HCT116 (cell line): Measurements from ENCODE around the gene CDR2. TPM values are rescaled to one million over a fixed set of nuclear protein-coding genes. Genes with fewer than 3 reads are reported as not detected.

Experiments
- ATAC-seq: fragments of 200-7000 bp; cut with Tn5 transposase; 2 replicates; pipeline ENCODE4 v1.9.1; 2020; ENCODE audit warnings: mild to moderate bottlenecking, moderate library complexity
- BruUV-seq: library from RNA; stranded (reverse); fragments of 400-500 nt; replicated peaks from 2 replicates; lab custom pipeline; 2021; lab: Mats Ljungman, UMichigan
- CTCF ChIA-PET: fragments of 300-600 bp; sonication (Branson Sonifier 250); formaldehyde crosslinking; loops from one replicate; lab custom pipeline; 2021; ENCODE audit warnings: antibody characterized with exemption; lab: Charles Lee
- POLR2A ChIA-PET: fragments of 300-600, 350-600 bp; sonication (Branson Sonifier 250); formaldehyde crosslinking; loops from one replicate; lab custom pipeline; 2021; ENCODE audit warnings: antibody characterized with exemption; lab: Charles Lee
- RAD21 ChIA-PET, 2 experiments: fragments of 300-600 bp; sonication (Branson Sonifier 250); formaldehyde crosslinking; loops; one replicate each; lab custom pipeline; 2023; ENCODE audit warnings: low total read pairs in 2 of 2; ENCODE audit not compliant: uncharacterized antibody in 2 of 2, unreplicated experiment in 2 of 2, low non-redundant PET in 1 of 2; lab: Charles Lee
- DNase-seq: peaks from one replicate; pipeline ENCODE4 v3.0.0-alpha.2; 2010; ENCODE audit warnings: low read depth, low spot score
- H2AFZ ChIP-seq: fragments of 200-600 bp; shearing (Covaris generic), sonication (generic); 2 replicates; pipeline ENCODE4 v1.6.1; 2017; ENCODE audit warnings: low read depth, mixed run types, mixed read lengths, antibody characterized with exemption, low read length; ENCODE audit not compliant: poor library complexity, severe bottlenecking
- H3K27ac ChIP-seq: 2 replicates; pipeline ENCODE4 v1.5.1; 2012; ENCODE audit warnings: low read depth, low read length
- H3K27me3 ChIP-seq: fragments of 200-600 bp; sonication (generic); 2 replicates; pipeline ENCODE4 v1.6.1; 2016; ENCODE audit warnings: mixed run types, low read length, mixed read lengths; ENCODE audit not compliant: insufficient read depth
- H3K36me3 ChIP-seq, 2 experiments: fragments of 200-500 bp in 1 of 2; fragments of 200-600 bp in 1 of 2; sonication (Bioruptor generic) in 1 of 2; sonication (generic) in 1 of 2; 2 replicates each; pipeline versions ENCODE4 v1.5.1 to v1.6.1; 2014 to 2016; ENCODE audit warnings: low read length in 2 of 2, inconsistent platforms in 1 of 2, mixed read lengths in 1 of 2, mixed run types in 1 of 2; ENCODE audit not compliant: insufficient read depth in 2 of 2, control insufficient read depth in 1 of 2
- H3K4me1 ChIP-seq, 2 experiments: fragments of 200-600 bp in 1 of 2; sonication (generic) in 1 of 2; 2 replicates each; pipeline versions ENCODE4 v1.5.1 to v1.6.1; 2012 to 2017; ENCODE audit warnings: low read length in 2 of 2, inconsistent platforms in 1 of 2, mild to moderate bottlenecking in 1 of 2, mixed read lengths in 1 of 2, mixed run types in 1 of 2, moderate library complexity in 1 of 2; ENCODE audit not compliant: insufficient read depth in 2 of 2, control insufficient read depth in 1 of 2
- H3K4me2 ChIP-seq: fragments of 200-600 bp; sonication (generic); 2 replicates; pipeline ENCODE4 v1.6.1; 2017; ENCODE audit warnings: mixed run types, low read length, mixed read lengths
- H3K4me3 ChIP-seq, 2 experiments: fragments of 200-600 bp in 1 of 2; sonication (generic) in 1 of 2; replicated peaks in 1 of 2; 2 replicates each; pipeline ENCODE4 v1.5.1; 2011 to 2016; ENCODE audit warnings: low read length in 2 of 2, control low read depth in 1 of 2, low read depth in 1 of 2, mild to moderate bottlenecking in 1 of 2, mixed read lengths in 1 of 2, mixed run types in 1 of 2
- H3K79me2 ChIP-seq: fragments of 200-600 bp; sonication (generic); 2 replicates; pipeline ENCODE4 v1.6.1; 2017; ENCODE audit warnings: mild to moderate bottlenecking, mixed run types, low read length, moderate library complexity, mixed read lengths; ENCODE audit not compliant: insufficient read depth
- H3K9ac ChIP-seq: fragments of 200-600 bp; sonication (generic); 2 replicates; pipeline ENCODE4 v1.6.1; 2016; ENCODE audit warnings: low read length, mixed read lengths
- H3K9me2 ChIP-seq: fragments of 200-600 bp; sonication (generic), shearing (Covaris generic); 2 replicates; pipeline ENCODE4 v1.6.1; 2017; ENCODE audit warnings: mixed run types, mild to moderate bottlenecking, moderate library complexity; ENCODE audit not compliant: insufficient read depth
- H3K9me3 ChIP-seq, 2 experiments: fragments of 200-500 bp in 1 of 2; fragments of 200-600 bp in 1 of 2; sonication (Bioruptor generic) in 1 of 2; sonication (generic) in 1 of 2; 2 replicates each; pipeline ENCODE4 v1.6.1; 2014 to 2017; ENCODE audit warnings: low read length in 2 of 2, mixed read lengths in 2 of 2, inconsistent platforms in 1 of 2, low read depth in 1 of 2, mild to moderate bottlenecking in 1 of 2, mixed run types in 1 of 2, moderate library complexity in 1 of 2; ENCODE audit not compliant: control insufficient read depth in 1 of 2, insufficient read depth in 1 of 2
- H4K20me1 ChIP-seq: fragments of 200-600 bp; sonication (generic), shearing (Covaris generic); 2 replicates; pipeline ENCODE4 v1.6.1; 2017; ENCODE audit warnings: mixed run types, mild to moderate bottlenecking, moderate library complexity; ENCODE audit not compliant: insufficient read depth
- CEBPB ChIP-seq: IDR thresholded peaks from 2 replicates; pipeline ENCODE4 v1.6.1; 2012; ENCODE audit warnings: low read depth
- ELF1 ChIP-seq: IDR thresholded peaks from 2 replicates; pipeline ENCODE4 v1.6.1; 2012; ENCODE audit warnings: low read depth, borderline replicate concordance
- EZH2 ChIP-seq: fragments of 200-600 bp; sonication (generic); IDR thresholded peaks from 2 replicates; pipeline ENCODE4 v1.6.1; 2017; ENCODE audit warnings: antibody characterized with exemption, mixed run types
- EZH2phosphoT487 ChIP-seq: fragments of 200-600 bp; IDR thresholded peaks from 2 replicates; pipeline ENCODE4 v1.6.1; 2018; ENCODE audit warnings: antibody characterized with exemption, borderline replicate concordance
- POLR2A ChIP-seq: IDR thresholded peaks from 2 replicates; pipeline ENCODE4 v1.7.0; 2011; ENCODE audit warnings: borderline replicate concordance; ENCODE audit not compliant: insufficient read depth, insufficient read length; ENCODE audit errors: extremely low read depth
- SRF ChIP-seq: IDR thresholded peaks from 2 replicates; pipeline ENCODE4 v1.6.1; 2012; ENCODE audit warnings: low read depth
- TCF7L2 ChIP-seq: IDR thresholded peaks from 2 replicates; pipeline ENCODE4 v1.7.0; 2011; ENCODE audit warnings: borderline replicate concordance, inconsistent platforms; ENCODE audit not compliant: insufficient read depth, insufficient read length; ENCODE audit errors: extremely low read depth
- YY1 ChIP-seq: IDR thresholded peaks from 2 replicates; pipeline ENCODE4 v1.6.1; 2011; ENCODE audit warnings: low read length, low read depth, moderate library complexity, mild to moderate bottlenecking; ENCODE audit not compliant: insufficient replicate concordance; ENCODE audit errors: extremely low read depth
- ZFX ChIP-seq: fragments of 450-650 bp; IDR thresholded peaks from 2 replicates; pipeline ENCODE4 v1.6.1; 2017
- intact Hi-C: fragments of 100-400 bp; cut with micrococcal nuclease; formaldehyde crosslinking; loops from 2 replicates; pipeline ENCODE4 v1.10.0; 2022
- total RNA-seq: library from RNA; stranded (reverse); gene quantifications from one replicate; pipeline ENCODE4 v1.2.1, GENCODE V29; 2021; ENCODE audit not compliant: unreplicated experiment
- TF ChIP-seq, protein P1 (sequence below): IDR thresholded peaks from 2 replicates; pipeline ENCODE4 v1.6.1; 2011; ENCODE audit warnings: mild to moderate bottlenecking, low read length, moderate library complexity; ENCODE audit not compliant: insufficient replicate concordance; ENCODE audit errors: extremely low read depth
- TF ChIP-seq, protein P2 (sequence below): IDR thresholded peaks from 2 replicates; pipeline ENCODE4 v1.6.1; 2012
- TF ChIP-seq, protein P3 (sequence below), 3 experiments: fragments of 200-600 bp in 1 of 3; sonication (generic) in 1 of 3; IDR thresholded peaks in 2 of 3; conservative IDR thresholded peaks in 1 of 3; 2 replicates each; pipeline ENCODE4 v1.5.1; 2012 to 2017; ENCODE audit warnings: low read depth in 2 of 3, low read length in 2 of 3, antibody characterized with exemption in 1 of 3, borderline replicate concordance in 1 of 3, control low read depth in 1 of 3, mild to moderate bottlenecking in 1 of 3, mixed read lengths in 1 of 3, mixed run types in 1 of 3, moderate library complexity in 1 of 3; ENCODE audit not compliant: insufficient read depth in 1 of 3

The CDR2 gene
- total RNA-seq, 1 experiment from 2014 or later, result 27.3 TPM

DNA sequence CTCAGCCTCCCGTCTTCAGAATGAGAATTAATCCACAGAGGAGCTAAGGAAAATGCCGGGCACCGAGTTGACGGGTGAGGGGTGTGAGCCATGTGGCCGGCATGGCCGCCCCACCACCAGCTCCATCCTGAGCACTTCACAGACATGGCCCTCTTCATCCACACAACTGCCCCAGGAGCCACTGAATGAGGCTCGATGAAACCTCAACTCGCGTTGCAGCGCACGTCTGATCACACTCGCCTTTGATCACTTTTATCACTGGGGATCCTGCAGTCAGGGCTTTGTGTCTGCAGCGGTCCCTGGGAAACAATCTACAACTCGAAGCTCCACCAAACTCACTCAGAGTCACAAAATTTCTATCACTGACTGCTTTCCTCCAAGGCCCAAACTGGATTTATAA, 46.7 kb upstream of the CDR2 start:
- intact Hi-C loops, result no loop called here
- CTCF ChIA-PET, result no interaction called here
- Histone ChIP-seq H3K27me3 (no peaks in the 10 kb centered on the region), H3K9me2 (no peaks in the 10 kb centered on the region), H3K79me2 (no peaks in the 10 kb centered on the region), H3K4me3 (no peak overlapping the region), H4K20me1 (no peaks in the 10 kb centered on the region), H3K4me2 (no peak overlapping the region), H3K27ac (no peak overlapping the region), H3K9ac (no peak overlapping the region), H3K36me3 (0 out of 4 replicates have a peak, but pooled peaks cover 0 to 7% of the 10 kb centered on the region in 2 experiments), H3K9me3 (no peaks in the 10 kb centered on the region), H2AFZ (no peak overlapping the region), H3K4me1 (peaks cover 0 to 3% of the 10 kb centered on the region in 2 experiments; a peak in 1 of 4 replicates)
- no peak for DNase-seq
- POLR2A ChIA-PET, result no interaction called here
- no TSS peak for BruUV-seq
- TF ChIP-seq EZH2phosphoT487 (no peak), ELF1 (no peak), YY1 (no peak), POLR2A (no peak), EZH2 (no peak), TCF7L2 (no peak), CEBPB (no peak), SRF (no peak), ZFX (no peak)
- TF ChIP-seq, protein P1, sequence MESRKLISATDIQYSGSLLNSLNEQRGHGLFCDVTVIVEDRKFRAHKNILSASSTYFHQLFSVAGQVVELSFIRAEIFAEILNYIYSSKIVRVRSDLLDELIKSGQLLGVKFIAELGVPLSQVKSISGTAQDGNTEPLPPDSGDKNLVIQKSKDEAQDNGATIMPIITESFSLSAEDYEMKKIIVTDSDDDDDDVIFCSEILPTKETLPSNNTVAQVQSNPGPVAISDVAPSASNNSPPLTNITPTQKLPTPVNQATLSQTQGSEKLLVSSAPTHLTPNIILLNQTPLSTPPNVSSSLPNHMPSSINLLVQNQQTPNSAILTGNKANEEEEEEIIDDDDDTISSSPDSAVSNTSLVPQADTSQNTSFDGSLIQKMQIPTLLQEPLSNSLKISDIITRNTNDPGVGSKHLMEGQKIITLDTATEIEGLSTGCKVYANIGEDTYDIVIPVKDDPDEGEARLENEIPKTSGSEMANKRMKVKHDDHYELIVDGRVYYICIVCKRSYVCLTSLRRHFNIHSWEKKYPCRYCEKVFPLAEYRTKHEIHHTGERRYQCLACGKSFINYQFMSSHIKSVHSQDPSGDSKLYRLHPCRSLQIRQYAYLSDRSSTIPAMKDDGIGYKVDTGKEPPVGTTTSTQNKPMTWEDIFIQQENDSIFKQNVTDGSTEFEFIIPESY, result no peak
- TF ChIP-seq, protein P2, sequence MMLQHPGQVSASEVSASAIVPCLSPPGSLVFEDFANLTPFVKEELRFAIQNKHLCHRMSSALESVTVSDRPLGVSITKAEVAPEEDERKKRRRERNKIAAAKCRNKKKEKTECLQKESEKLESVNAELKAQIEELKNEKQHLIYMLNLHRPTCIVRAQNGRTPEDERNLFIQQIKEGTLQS, result no peak
- TF ChIP-seq, protein P3, sequence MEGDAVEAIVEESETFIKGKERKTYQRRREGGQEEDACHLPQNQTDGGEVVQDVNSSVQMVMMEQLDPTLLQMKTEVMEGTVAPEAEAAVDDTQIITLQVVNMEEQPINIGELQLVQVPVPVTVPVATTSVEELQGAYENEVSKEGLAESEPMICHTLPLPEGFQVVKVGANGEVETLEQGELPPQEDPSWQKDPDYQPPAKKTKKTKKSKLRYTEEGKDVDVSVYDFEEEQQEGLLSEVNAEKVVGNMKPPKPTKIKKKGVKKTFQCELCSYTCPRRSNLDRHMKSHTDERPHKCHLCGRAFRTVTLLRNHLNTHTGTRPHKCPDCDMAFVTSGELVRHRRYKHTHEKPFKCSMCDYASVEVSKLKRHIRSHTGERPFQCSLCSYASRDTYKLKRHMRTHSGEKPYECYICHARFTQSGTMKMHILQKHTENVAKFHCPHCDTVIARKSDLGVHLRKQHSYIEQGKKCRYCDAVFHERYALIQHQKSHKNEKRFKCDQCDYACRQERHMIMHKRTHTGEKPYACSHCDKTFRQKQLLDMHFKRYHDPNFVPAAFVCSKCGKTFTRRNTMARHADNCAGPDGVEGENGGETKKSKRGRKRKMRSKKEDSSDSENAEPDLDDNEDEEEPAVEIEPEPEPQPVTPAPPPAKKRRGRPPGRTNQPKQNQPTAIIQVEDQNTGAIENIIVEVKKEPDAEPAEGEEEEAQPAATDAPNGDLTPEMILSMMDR (IDR thresholded peaks at IDR 0.05 in 2 of 3, conservative IDR thresholded peaks at IDR 0.05 in 1 of 3; ENCODE audit: borderline replicate concordance in 1 of 3, insufficient read depth in 1 of 3, low read depth in 2 of 3, low read length in 2 of 3), result no peak
- ATAC-seq, result no peak
- RAD21 ChIA-PET, result no interaction called here
